IgD-negative memory B cell (primary cell): Measurements from ENCODE around the gene HSD17B12. TPM values are rescaled to one million over a fixed set of nuclear protein-coding genes. Genes with fewer than 3 reads are reported as not detected.
A peak's percentile ranks its signal among the peaks of the same experiment; 100 is the strongest.

Experiments used
- H3K27ac Mint-ChIP-seq, 3 donors: one replicate each; pipeline ENCODE4 v1.8.0; 2020 to 2022; ENCODE audit warnings: mild to moderate bottlenecking in 3 of 3, mixed read lengths in 3 of 3, moderate library complexity in 1 of 3
- H3K27me3 Mint-ChIP-seq: one replicate; pipeline ENCODE4 v1.8.0; 2021; ENCODE audit warnings: mixed read lengths
- H3K36me3 Mint-ChIP-seq: one replicate; pipeline ENCODE4 v1.8.0; 2020; ENCODE audit warnings: mild to moderate bottlenecking, mixed read lengths
- H3K4me1 Mint-ChIP-seq, 3 donors: one replicate each; pipeline ENCODE4 v1.8.0; 2020 to 2022; ENCODE audit warnings: mixed read lengths in 3 of 3, mild to moderate bottlenecking in 1 of 3
- H3K4me3 Mint-ChIP-seq, 4 donors: one replicate each; pipeline ENCODE4 v1.8.0; 2020 to 2022; ENCODE audit warnings: mild to moderate bottlenecking in 4 of 4, mixed read lengths in 4 of 4, moderate library complexity in 3 of 4
- H3K9me3 Mint-ChIP-seq, 3 donors: one replicate each; pipeline ENCODE4 v1.8.0; 2020 to 2021; ENCODE audit warnings: mixed read lengths in 3 of 3, mild to moderate bottlenecking in 1 of 3
- polyA plus RNA-seq: library from polyadenylated mRNA; unstranded; fragments of 300-500 nt; fragmentation: Illumina TruSeq; gene quantifications from one replicate; pipeline ENCODE4 v1.2.3, GENCODE V29; 2021

The HSD17B12 gene
- polyA plus RNA-seq, 1 donor from 2014 or later = 30.9 TPM

- Mint-ChIP-seq H3K4me3 (peak overlapping the region in 1 of 4 donors; percentile 19), H3K27me3 (peaks cover 34% of the 10 kb centered on the region), H3K4me1 (peaks cover 0 to 8% (median 3%) of the 10 kb centered on the region in 3 donors), H3K27ac (peak overlapping the region in 1 of 3 donors; percentile 23), H3K36me3 (peaks cover 3% of the 10 kb centered on the region), H3K9me3 (peaks cover 0 to 3% (median 2%) of the 10 kb centered on the region in 3 donors)
These were observed 188.5 kb downstream of the HSD17B12 start for GRCh38 chr11:43868852-43869567.

- peaks cover 0 to 3% (median 2%) of the 10 kb centered on the region in 3 donors for H3K9me3 Mint-ChIP-seq
- H3K4me1 Mint-ChIP-seq = peaks cover 0 to 8% (median 3%) of the 10 kb centered on the region in 3 donors
- H3K36me3 Mint-ChIP-seq = peaks cover 3% of the 10 kb centered on the region
- no peak overlapping the region for H3K27ac Mint-ChIP-seq
- peaks cover 45% of the 10 kb centered on the region for H3K27me3 Mint-ChIP-seq
- H3K4me3 Mint-ChIP-seq = no peak overlapping the region
These were observed 190.5 kb downstream of the HSD17B12 start for GRCh38 chr11:43871051-43871450.

GRCh38 chr11:43872995-43873394 lies 192.5 kb downstream of the HSD17B12 start:
- Mint-ChIP-seq H3K4me1 (peaks cover 0 to 8% (median 3%) of the 10 kb centered on the region in 3 donors), H3K27ac (no peak overlapping the region), H3K4me3 (no peak overlapping the region), H3K27me3 (peaks cover 51% of the 10 kb centered on the region), H3K9me3 (peaks cover 0 to under 1% (median 0%) of the 10 kb centered on the region in 3 donors), H3K36me3 (no peaks in the 10 kb centered on the region)

- Mint-ChIP-seq H3K27me3 (peaks cover 49% of the 10 kb centered on the region), H3K36me3 (peaks cover 1% of the 10 kb centered on the region), H3K4me3 (no peak overlapping the region), H3K9me3 (peaks cover 0 to 2% (median 0%) of the 10 kb centered on the region in 3 donors), H3K4me1 (peaks cover 0 to 3% (median 1%) of the 10 kb centered on the region in 3 donors), H3K27ac (no peak overlapping the region)
These were observed 193.5 kb downstream of the HSD17B12 start for GRCh38 chr11:43874078-43874477.

GRCh38 chr11:43874738-43875137 lies 194.2 kb downstream of the HSD17B12 start:
- Mint-ChIP-seq H3K27me3 (peaks cover 43% of the 10 kb centered on the region), H3K4me3 (no peak overlapping the region), H3K9me3 (peaks cover 0 to 2% (median 0%) of the 10 kb centered on the region in 3 donors), H3K4me1 (no peaks in the 10 kb centered on the region), H3K36me3 (peaks cover 1% of the 10 kb centered on the region), H3K27ac (no peak overlapping the region)

- Mint-ChIP-seq H3K4me3 (peak overlapping the region; percentile 84 to 99 (median 95)), H3K9me3 (peaks cover 3 to 7% (median 3%) of the 10 kb centered on the region in 3 donors), H3K27me3 (peaks cover 21% of the 10 kb centered on the region), H3K4me1 (peaks cover 15 to 20% (median 15%) of the 10 kb centered on the region in 3 donors), H3K36me3 (peaks cover 1% of the 10 kb centered on the region), H3K27ac (peak overlapping the region; percentile 65 to 98 (median 93))
These were observed 199.5 kb downstream of the HSD17B12 start for GRCh38 chr11:43879789-43880639.

- Mint-ChIP-seq H3K4me3 (peak within 1 kb of the TSS; percentile 84 to 99 (median 95)), H3K36me3 (peaks cover 2% of the 10 kb centered on the region), H3K4me1 (peaks cover 15 to 20% (median 15%) of the 10 kb centered on the region in 3 donors), H3K27ac (peak within 1 kb of the TSS; percentile 65 to 98 (median 93)), H3K9me3 (peaks cover 3 to 7% (median 3%) of the 10 kb centered on the region in 3 donors), H3K27me3 (peaks cover 15% of the 10 kb centered on the region)
These were observed 200.2 kb downstream of the HSD17B12 start, which contains the start of gene ALKBH3 for GRCh38 chr11:43880640-43881159. TSS of gene ALKBH3 (plus strand) at chr11:43880831. CDS start at chr11:43882653, 1,822 bp downstream.

- Mint-ChIP-seq H3K9me3 (no peaks in the 10 kb centered on the region), H3K36me3 (peaks cover 14% of the 10 kb centered on the region), H3K27me3 (no peaks in the 10 kb centered on the region), H3K27ac (no peak overlapping the region), H3K4me1 (peaks cover 2 to 4% (median 3%) of the 10 kb centered on the region in 3 donors), H3K4me3 (no peak overlapping the region)
These were observed 212.3 kb downstream of the HSD17B12 start for GRCh38 chr11:43892851-43893250.

- H3K36me3 Mint-ChIP-seq = peaks cover 23% of the 10 kb centered on the region
- H3K9me3 Mint-ChIP-seq = no peaks in the 10 kb centered on the region
- no peaks in the 10 kb centered on the region for H3K27me3 Mint-ChIP-seq
- peaks cover 2 to 4% (median 3%) of the 10 kb centered on the region in 3 donors for H3K4me1 Mint-ChIP-seq
- no peak overlapping the region for H3K4me3 Mint-ChIP-seq
- H3K27ac Mint-ChIP-seq = no peak overlapping the region
These were observed 214.0 kb downstream of the HSD17B12 start for GRCh38 chr11:43894546-43894945.

GRCh38 chr11:43895601-43896000 lies 215.1 kb downstream of the HSD17B12 start:
- no peak overlapping the region for H3K4me3 Mint-ChIP-seq
- peaks cover 21% of the 10 kb centered on the region for H3K36me3 Mint-ChIP-seq
- no peaks in the 10 kb centered on the region for H3K4me1 Mint-ChIP-seq
- H3K27me3 Mint-ChIP-seq = no peaks in the 10 kb centered on the region
- H3K9me3 Mint-ChIP-seq = no peaks in the 10 kb centered on the region
- no peak overlapping the region for H3K27ac Mint-ChIP-seq

- Mint-ChIP-seq H3K27me3 (no peaks in the 10 kb centered on the region), H3K27ac (peak overlapping the region in 1 of 3 donors; percentile 23), H3K4me1 (no peaks in the 10 kb centered on the region), H3K4me3 (no peak overlapping the region), H3K36me3 (peaks cover 20% of the 10 kb centered on the region), H3K9me3 (no peaks in the 10 kb centered on the region)
These were observed 218.0 kb downstream of the HSD17B12 start for GRCh38 chr11:43898574-43898973.

- Mint-ChIP-seq H3K9me3 (no peaks in the 10 kb centered on the region), H3K36me3 (peaks cover 19% of the 10 kb centered on the region), H3K27me3 (no peaks in the 10 kb centered on the region), H3K27ac (no peak overlapping the region), H3K4me1 (no peaks in the 10 kb centered on the region), H3K4me3 (no peak overlapping the region)
These were observed 218.6 kb downstream of the HSD17B12 start for GRCh38 chr11:43899094-43899493.

- Mint-ChIP-seq H3K27ac (no peak overlapping the region), H3K4me3 (no peak overlapping the region), H3K27me3 (no peaks in the 10 kb centered on the region), H3K36me3 (peaks cover 17% of the 10 kb centered on the region), H3K4me1 (no peaks in the 10 kb centered on the region), H3K9me3 (no peaks in the 10 kb centered on the region)
These were observed 221.0 kb downstream of the HSD17B12 start for GRCh38 chr11:43901551-43901950.

GRCh38 chr11:43903078-43903477 lies 222.5 kb downstream of the HSD17B12 start:
- Mint-ChIP-seq H3K4me3 (no peak overlapping the region), H3K4me1 (peaks cover 0 to 8% (median 4%) of the 10 kb centered on the region in 3 donors), H3K27me3 (no peaks in the 10 kb centered on the region), H3K27ac (no peak overlapping the region), H3K36me3 (peaks cover 13% of the 10 kb centered on the region), H3K9me3 (no peaks in the 10 kb centered on the region)

- Mint-ChIP-seq H3K27ac (no peak overlapping the region), H3K9me3 (no peaks in the 10 kb centered on the region), H3K4me3 (no peak overlapping the region), H3K27me3 (no peaks in the 10 kb centered on the region), H3K4me1 (peaks cover 0 to 8% (median 4%) of the 10 kb centered on the region in 3 donors), H3K36me3 (peaks cover 11% of the 10 kb centered on the region)
These were observed 223.4 kb downstream of the HSD17B12 start for GRCh38 chr11:43903969-43904368.
